Body of pancreas (tissue), 4 donors: ENCODE data around the gene OSBP2.

Experiments used
- CTCF ChIP-seq, 7 experiments: fragments of 450-650 bp in 4 of 7; fragments of 200-600 bp in 3 of 7; sonication (generic) in 3 of 7; IDR thresholded peaks; one replicate each; pipeline ENCODE4 v1.5.1; 2016 to 2019; ENCODE audit warnings: antibody characterized with exemption in 7 of 7
- POLR2A ChIP-seq, 3 donors: fragments of 450-650 bp; IDR thresholded peaks; one replicate each; pipeline ENCODE4 v1.6.1; 2016; ENCODE audit warnings: antibody characterized with exemption in 3 of 3, mild to moderate bottlenecking in 2 of 3

GRCh38 chr22:30646518-30647160, 48.0 kb upstream of the OSBP2 start:
- no peak for TF ChIP-seq POLR2A (IDR thresholded peaks at IDR 0.05)
- no peak for TF ChIP-seq CTCF (IDR thresholded peaks at IDR 0.05)
